GM13976 (cell line): Measurements from ENCODE around the gene ATG10.

ENCODE experiments used
- DNase-seq: peaks from one replicate; pipeline ENCODE4 v3.0.0; 2012; ENCODE audit warnings: low spot score
- CTCF ChIP-seq: IDR thresholded peaks from 2 replicates; pipeline ENCODE4 v1.5.1; 2012; ENCODE audit warnings: borderline replicate concordance, mild to moderate bottlenecking; ENCODE audit not compliant: insufficient read depth; ENCODE audit errors: extremely low read depth, missing control alignments, control extremely low read depth
- in situ Hi-C: fragments of 300-500 bp; cut with MboI; formaldehyde crosslinking; loops from one replicate; pipeline ENCODE4 v1.12.0; 2022; ENCODE audit warnings: low sequenced_read_pairs, mixed read lengths, inconsistent platforms; ENCODE audit not compliant: unreplicated experiment

Gene ATG10

GRCh38 chr5:82158755-82159413 lies 187.1 kb downstream of the ATG10 start:
- TF ChIP-seq CTCF, result no peak
- DNase-seq, result no peak
- in situ Hi-C loops, result loop anchor here (25.0 kb wide), 1 partner anchor 647 kb away; no protein-coding TSS in a partner anchor

GRCh38 chr5:82160948-82161347 lies 189.1 kb downstream of the ATG10 start:
- no peak for TF ChIP-seq CTCF
- in situ Hi-C loops, result loop anchor here (25.0 kb wide), 1 partner anchor 649 kb away; no protein-coding TSS in a partner anchor
- no peak for DNase-seq

GRCh38 chr5:82162573-82162972 lies 190.8 kb downstream of the ATG10 start:
- DNase-seq, result no peak
- in situ Hi-C loops, result loop anchor here (25.0 kb wide), 1 partner anchor 650 kb away; no protein-coding TSS in a partner anchor
- no peak for TF ChIP-seq CTCF

- in situ Hi-C loops, result loop anchor here (25.0 kb wide), 1 partner anchor 651 kb away; no protein-coding TSS in a partner anchor
- no peak for TF ChIP-seq CTCF
- no peak for DNase-seq
Measured at GRCh38 chr5:82163452-82164175, 191.8 kb downstream of the ATG10 start.

GRCh38 chr5:82164176-82164976 lies 192.6 kb downstream of the ATG10 start:
- in situ Hi-C loops, result loop anchor here (25.0 kb wide), 1 partner anchor 652 kb away; no protein-coding TSS in a partner anchor
- TF ChIP-seq CTCF, result no peak
- no peak for DNase-seq
